Suppressor macrophage (primary cell): ENCODE data around the gene TMEM132C.
"Not testable (repeated sequence)": the region's sequence is repeated elsewhere in the genome, so short reads cannot be mapped to it uniquely, and the experiment has no call there.

ENCODE experiments used
- DNase-seq, 4 experiments: peaks; one replicate each; pipeline ENCODE4 v3.0.0-alpha.2; 2020 to 2022

TMEM132C gene

GRCh38 chr12:128497376-128497775 is 230.4 kb downstream of the TMEM132C start:
- not testable (repeated sequence) for DNase-seq

GRCh38 chr12:128507470-128507869 is 240.5 kb downstream of the TMEM132C start:
- DNase-seq, result no peak

GRCh38 chr12:128509170-128509569 is 242.2 kb downstream of the TMEM132C start:
- no peak for DNase-seq

- DNase-seq, result no peak
Measured at GRCh38 chr12:128510511-128510910, 243.5 kb downstream of the TMEM132C start.

GRCh38 chr12:128513331-128513730 is 246.4 kb downstream of the TMEM132C start:
- DNase-seq, result no peak

GRCh38 chr12:128513831-128514230 is 246.9 kb downstream of the TMEM132C start:
- DNase-seq, result no peak

GRCh38 chr12:128518644-128519043 is 251.7 kb downstream of the TMEM132C start:
- no peak for DNase-seq

GRCh38 chr12:128519426-128519825 is 252.5 kb downstream of the TMEM132C start:
- DNase-seq, result no peak

- no peak for DNase-seq
Measured at GRCh38 chr12:128521981-128522380, 255.0 kb downstream of the TMEM132C start.

GRCh38 chr12:128524439-128524838 is 257.5 kb downstream of the TMEM132C start:
- no peak for DNase-seq

- no peak for DNase-seq
Measured at GRCh38 chr12:128531170-128531569, 264.2 kb downstream of the TMEM132C start.

- DNase-seq, result no peak
Measured at GRCh38 chr12:128534906-128535305, 267.9 kb downstream of the TMEM132C start.

GRCh38 chr12:128536810-128537209 is 269.8 kb downstream of the TMEM132C start:
- DNase-seq, result no peak

GRCh38 chr12:128537668-128538067 is 270.7 kb downstream of the TMEM132C start:
- no peak for DNase-seq

- DNase-seq, result no peak
Measured at GRCh38 chr12:128542844-128543243, 275.9 kb downstream of the TMEM132C start.

- no peak for DNase-seq
Measured at GRCh38 chr12:128543460-128543859, 276.5 kb downstream of the TMEM132C start.

GRCh38 chr12:128543971-128544370 is 277.0 kb downstream of the TMEM132C start:
- no peak for DNase-seq

- DNase-seq, result no peak
Measured at GRCh38 chr12:128548949-128549348, 282.0 kb downstream of the TMEM132C start.

- no peak for DNase-seq
Measured at GRCh38 chr12:128549601-128550218, 282.7 kb downstream of the TMEM132C start.

- no peak for DNase-seq
Measured at GRCh38 chr12:128551266-128551665, 284.3 kb downstream of the TMEM132C start.

- DNase-seq, result no peak
Measured at GRCh38 chr12:128554546-128555304, 287.8 kb downstream of the TMEM132C start.

GRCh38 chr12:128557231-128557630 is 290.3 kb downstream of the TMEM132C start:
- DNase-seq, result no peak

GRCh38 chr12:128564956-128565355 is 298.0 kb downstream of the TMEM132C start:
- no peak for DNase-seq

GRCh38 chr12:128567730-128568129 is 300.8 kb downstream of the TMEM132C start:
- DNase-seq, result no peak
